H9 (cell line): ENCODE measurements around the gene CDKN2D. TPM values are rescaled to one million over a fixed set of nuclear protein-coding genes. Genes with fewer than 3 reads are reported as not detected.

Source experiments
- DNase-seq: peaks from one replicate; pipeline ENCODE4 v3.0.0-alpha.2; 2017
- H2AFZ ChIP-seq: one replicate; pipeline ENCODE4 v1.6.1; 2013; ENCODE audit warnings: mild to moderate bottlenecking, low read length, control low read depth, moderate library complexity
- H2AK5ac ChIP-seq: 2 replicates; pipeline ENCODE4 v1.6.1; 2013; ENCODE audit warnings: low read length, control low read depth, mixed read lengths; ENCODE audit not compliant: insufficient read length
- H2BK120ac ChIP-seq: one replicate; pipeline ENCODE4 v1.6.1; 2013; ENCODE audit warnings: low read depth, mild to moderate bottlenecking, low read length, control low read depth, inconsistent platforms; ENCODE audit not compliant: poor library complexity, severe bottlenecking
- H2BK12ac ChIP-seq: 2 replicates; pipeline ENCODE4 v1.6.1; 2013; ENCODE audit warnings: low read length, control low read depth, mixed read lengths, low read depth; ENCODE audit not compliant: insufficient read length
- H2BK15ac ChIP-seq: 2 replicates; pipeline ENCODE4 v1.6.1; 2013; ENCODE audit warnings: low read depth, low read length, control low read depth
- H2BK20ac ChIP-seq: one replicate; pipeline ENCODE4 v1.6.1; 2013; ENCODE audit warnings: low read depth, mild to moderate bottlenecking, low read length, control low read depth, inconsistent platforms; ENCODE audit not compliant: poor library complexity, severe bottlenecking
- H2BK5ac ChIP-seq: 2 replicates; pipeline ENCODE4 v1.6.1; 2013; ENCODE audit warnings: low read length, control low read depth, mixed read lengths; ENCODE audit not compliant: insufficient read length
- H3K14ac ChIP-seq: 2 replicates; pipeline ENCODE4 v1.6.1; 2013; ENCODE audit warnings: low read length, control low read depth; ENCODE audit not compliant: insufficient read depth
- H3K18ac ChIP-seq: 2 replicates; pipeline ENCODE4 v1.6.1; 2013; ENCODE audit warnings: low read depth, mild to moderate bottlenecking, mixed read lengths, low read length, control low read depth; ENCODE audit not compliant: insufficient read length
- H3K23ac ChIP-seq: 2 replicates; pipeline ENCODE4 v1.6.1; 2013; ENCODE audit warnings: low read length, control low read depth, mixed read lengths, low read depth; ENCODE audit not compliant: insufficient read length
- H3K23me2 ChIP-seq: 2 replicates; pipeline ENCODE4 v1.6.1; 2013; ENCODE audit warnings: low read depth, mild to moderate bottlenecking, mixed read lengths, low read length, control low read depth; ENCODE audit not compliant: insufficient read length, poor library complexity, severe bottlenecking
- H3K27ac ChIP-seq: 2 replicates; pipeline ENCODE4 v1.5.1; 2013; ENCODE audit warnings: low read length, control low read depth, mixed read lengths, low read depth; ENCODE audit not compliant: insufficient read length
- H3K27me3 ChIP-seq: 2 replicates; pipeline ENCODE4 v1.6.1; 2013; ENCODE audit warnings: low read length, control low read depth, inconsistent platforms; ENCODE audit not compliant: insufficient read depth
- H3K4ac ChIP-seq: 2 replicates; pipeline ENCODE4 v1.6.1; 2013; ENCODE audit warnings: low read depth, mild to moderate bottlenecking, control low read depth, inconsistent platforms, low read length, moderate library complexity
- H3K4me1 ChIP-seq: 2 replicates; pipeline ENCODE4 v1.6.1; 2013; ENCODE audit warnings: low read length, control low read depth, inconsistent platforms; ENCODE audit not compliant: insufficient read depth
- H3K4me2 ChIP-seq: 2 replicates; pipeline ENCODE4 v1.6.1; 2013; ENCODE audit warnings: low read length, control low read depth, mixed read lengths; ENCODE audit not compliant: insufficient read length, insufficient read depth
- H3K56ac ChIP-seq: 2 replicates; pipeline ENCODE4 v1.6.1; 2013; ENCODE audit warnings: low read depth, mild to moderate bottlenecking, mixed read lengths, low read length, control low read depth; ENCODE audit not compliant: insufficient read length
- H3K79me1 ChIP-seq: 2 replicates; pipeline ENCODE4 v1.6.1; 2013; ENCODE audit warnings: low read depth, mild to moderate bottlenecking, moderate library complexity, low read length, control low read depth, inconsistent platforms; ENCODE audit not compliant: insufficient read depth, poor library complexity, severe bottlenecking
- H3K79me2 ChIP-seq: 2 replicates; pipeline ENCODE4 v1.6.1; 2013; ENCODE audit warnings: low read length, control low read depth, inconsistent platforms; ENCODE audit not compliant: insufficient read depth
- H3K9ac ChIP-seq: 2 replicates; pipeline ENCODE4 v1.6.1; 2013; ENCODE audit warnings: low read length, control low read depth, mixed read lengths; ENCODE audit not compliant: insufficient read length; ENCODE audit errors: extremely low read depth
- H3K9me3 ChIP-seq: one replicate; pipeline ENCODE4 v1.6.1; 2013; ENCODE audit warnings: low read depth, low read length, inconsistent platforms; ENCODE audit not compliant: control insufficient read depth
- H3T11ph ChIP-seq: one replicate; pipeline ENCODE4 v1.6.1; 2013; ENCODE audit warnings: mild to moderate bottlenecking, low read length, control low read depth, inconsistent platforms
- H4K20me1 ChIP-seq: one replicate; pipeline ENCODE4 v1.6.1; 2013; ENCODE audit not compliant: control insufficient read depth, insufficient read length, insufficient read depth
- H4K5ac ChIP-seq: 2 replicates; pipeline ENCODE4 v1.6.1; 2013; ENCODE audit warnings: low read depth, mild to moderate bottlenecking, mixed read lengths, low read length, control low read depth; ENCODE audit not compliant: insufficient read length
- H4K8ac ChIP-seq: replicated peaks from 2 replicates; pipeline ENCODE4 v1.6.1; 2013; ENCODE audit warnings: low read length, control low read depth, mixed read lengths, low read depth; ENCODE audit not compliant: insufficient read length
- H4K91ac ChIP-seq: 2 replicates; pipeline ENCODE4 v1.6.1; 2013; ENCODE audit warnings: low read depth, mild to moderate bottlenecking, moderate library complexity, mixed read lengths, low read length, control low read depth; ENCODE audit not compliant: insufficient read length
- H3K27ac Mint-ChIP-seq, 3 experiments: 2 replicates in 2 of 3; 3 replicates in 1 of 3; pipeline ENCODE4 v1.8.0; 2020 to 2021; ENCODE audit warnings: mixed read lengths in 3 of 3, mild to moderate bottlenecking in 1 of 3, moderate library complexity in 1 of 3
- H3K27me3 Mint-ChIP-seq: 2 replicates; pipeline ENCODE4 v1.8.0; 2021; ENCODE audit warnings: low read depth, mild to moderate bottlenecking, moderate library complexity, mixed read lengths
- H3K36me3 Mint-ChIP-seq, 3 experiments: 2 replicates in 2 of 3; 3 replicates in 1 of 3; pipeline ENCODE4 v1.8.0; 2020 to 2021; ENCODE audit warnings: low read depth in 3 of 3, mixed read lengths in 3 of 3; ENCODE audit not compliant: insufficient read depth in 1 of 3
- H3K4me1 Mint-ChIP-seq, 2 experiments: 2 replicates each; pipeline ENCODE4 v1.8.0; 2020; ENCODE audit warnings: mixed read lengths in 2 of 2
- H3K4me3 Mint-ChIP-seq, 2 experiments: 2 replicates in 1 of 2; 3 replicates in 1 of 2; pipeline ENCODE4 v1.8.0; 2020 to 2021; ENCODE audit warnings: mild to moderate bottlenecking in 2 of 2, mixed read lengths in 2 of 2, moderate library complexity in 1 of 2
- H3K9me3 Mint-ChIP-seq, 2 experiments: 2 replicates in 1 of 2; 3 replicates in 1 of 2; pipeline ENCODE4 v1.8.0; 2020; ENCODE audit warnings: mild to moderate bottlenecking in 2 of 2, mixed read lengths in 2 of 2, moderate library complexity in 1 of 2
- CTCF ChIP-seq: fragments of 200-600 bp; sonication (generic); conservative IDR thresholded peaks from 3 replicates; pipeline ENCODE4 v1.8.0; 2021; ENCODE audit warnings: antibody characterized with exemption, mild to moderate bottlenecking
- WGBS: extraction: QIAGEN DNeasy Blood & Tissue Kit; methylation state at CpG from one replicate; pipeline ENCODE4 v1.1.7; 2013; ENCODE audit warnings: missing lambda C conversion rate, low lambda C conversion rate, mixed read lengths; ENCODE audit not compliant: insufficient read length; ENCODE audit errors: extremely low coverage; 5-methylcytosine and 5-hydroxymethylcytosine counted together
- total RNA-seq: library from RNA; stranded (reverse); gene quantifications from 2 replicates; pipeline ENCODE4 v1.2.1, GENCODE V29; 2021

Gene CDKN2D
- total RNA-seq, 1 experiment from 2014 or later = 2.8 TPM

GRCh38 chr19:10517361-10517759, 51.4 kb downstream of the CDKN2D start, which contains the start of gene S1PR5:
Gene S1PR5, minus strand, starts transcription at chr19:10517447. Its CDS starts 2,436 bp downstream, at chr19:10515011.
- Mint-ChIP-seq H3K9me3 (no peaks in the 10 kb centered on the region; a peak in 1 of 5 replicates), H3K27ac (peak within 1 kb of the TSS in 1 of 3 experiments; percentile 86; a peak in 2 of 7 replicates), H3K27me3 (peaks cover 20% of the 10 kb centered on the region), H3K36me3 (peaks cover 7 to 10% (median 8%) of the 10 kb centered on the region in 3 experiments; a peak in 6 of 7 replicates), H3K4me1 (peaks cover 19 to 29% of the 10 kb centered on the region in 2 experiments), H3K4me3 (peak within 1 kb of the TSS; percentile 75 to 87)
- no peak within 1 kb of the TSS for H3K4ac ChIP-seq
- H3K56ac ChIP-seq = no peak within 1 kb of the TSS
- H3K9ac ChIP-seq = no peak within 1 kb of the TSS
- H4K8ac ChIP-seq = no peak within 1 kb of the TSS
- H3K23me2 ChIP-seq = peaks cover 19% of the 10 kb centered on the region
- no peak within 1 kb of the TSS for H2BK15ac ChIP-seq
- H3K23ac ChIP-seq = no peak within 1 kb of the TSS
- no peak within 1 kb of the TSS for H2BK5ac ChIP-seq
- TF ChIP-seq CTCF = no peak
- H4K5ac ChIP-seq = no peak within 1 kb of the TSS
- H2AK5ac ChIP-seq = no peak within 1 kb of the TSS
- H3K9me3 ChIP-seq = no peaks in the 10 kb centered on the region
- no peak within 1 kb of the TSS for H4K91ac ChIP-seq
- no peak within 1 kb of the TSS for H2BK12ac ChIP-seq
- no peaks in the 10 kb centered on the region for H3K79me1 ChIP-seq
- no peak within 1 kb of the TSS; the same call in 1 of the 2 replicates for H3K14ac ChIP-seq
- peaks cover 7% of the 10 kb centered on the region; the same call in 1 of the 2 replicates for H3K27me3 ChIP-seq
- H3K4me1 ChIP-seq = no peaks in the 10 kb centered on the region; the same call in 1 of the 2 replicates
- H2BK20ac ChIP-seq = no peak within 1 kb of the TSS
- H2AFZ ChIP-seq = peak within 1 kb of the TSS; percentile 27
- H4K20me1 ChIP-seq = no peaks in the 10 kb centered on the region
- peak; percentile 75 for DNase-seq
- H2BK120ac ChIP-seq = no peak within 1 kb of the TSS
- H3K79me2 ChIP-seq = no peaks in the 10 kb centered on the region
- no CpG with 5 or more reads among the region's 39 CpGs for WGBS
- H3K27ac ChIP-seq = no peak within 1 kb of the TSS
- H3T11ph ChIP-seq = no peak within 1 kb of the TSS
- no peak within 1 kb of the TSS for H3K18ac ChIP-seq
- peak within 1 kb of the TSS; percentile 79 for H3K4me2 ChIP-seq
